WTC11 (cell line): ENCODE measurements around the gene OR10D3.

Experiments
- CREM ChIP-seq: sonication (generic); formaldehyde crosslinking; IDR thresholded peaks from 2 replicates; pipeline ENCODE4 v1.8.1; 2022; ENCODE audit warnings: mild to moderate bottlenecking, missing genetic modification reagents, moderate library complexity
- JUN ChIP-seq: sonication (generic); formaldehyde crosslinking; IDR thresholded peaks from 2 replicates; pipeline ENCODE4 v1.8.0; 2023; ENCODE audit warnings: mild to moderate bottlenecking, missing genetic modification reagents
- KAT7 ChIP-seq: sonication (generic); formaldehyde crosslinking; IDR thresholded peaks from 2 replicates; pipeline ENCODE4 v1.8.1; 2023; ENCODE audit warnings: missing genetic modification reagents, mild to moderate bottlenecking, borderline replicate concordance
- MYBL2 ChIP-seq: sonication (generic); formaldehyde crosslinking; IDR thresholded peaks from 2 replicates; pipeline ENCODE4 v1.8.1; 2023; ENCODE audit warnings: mild to moderate bottlenecking, moderate library complexity, missing genetic modification reagents
- ZNF263 ChIP-seq: sonication (generic); formaldehyde crosslinking; IDR thresholded peaks from 2 replicates; pipeline ENCODE4 v1.8.1; 2022; ENCODE audit warnings: low read depth, mild to moderate bottlenecking, moderate library complexity, missing genetic modification reagents
- TF ChIP-seq, protein P1 (sequence below): fragments of 200-600 bp; IDR thresholded peaks from 2 replicates; pipeline ENCODE4 v1.8.0; 2022; ENCODE audit warnings: antibody characterized with exemption
- TF ChIP-seq, protein P2 (sequence below): sonication (generic); formaldehyde crosslinking; IDR thresholded peaks from 2 replicates; pipeline ENCODE4 v1.8.0; 2022; ENCODE audit warnings: mild to moderate bottlenecking, missing genetic modification reagents
- TF ChIP-seq, protein P3 (sequence below): sonication (generic); formaldehyde crosslinking; conservative IDR thresholded peaks from 2 replicates; pipeline ENCODE4 v1.8.1; 2023; ENCODE audit warnings: mild to moderate bottlenecking, low read depth, missing genetic modification reagents, moderate library complexity
- TF ChIP-seq, protein P4 (sequence below): sonication (generic); formaldehyde crosslinking; IDR thresholded peaks from 2 replicates; pipeline ENCODE4 v1.8.1; 2022; ENCODE audit warnings: low read depth, missing genetic modification reagents, borderline replicate concordance

DNA sequence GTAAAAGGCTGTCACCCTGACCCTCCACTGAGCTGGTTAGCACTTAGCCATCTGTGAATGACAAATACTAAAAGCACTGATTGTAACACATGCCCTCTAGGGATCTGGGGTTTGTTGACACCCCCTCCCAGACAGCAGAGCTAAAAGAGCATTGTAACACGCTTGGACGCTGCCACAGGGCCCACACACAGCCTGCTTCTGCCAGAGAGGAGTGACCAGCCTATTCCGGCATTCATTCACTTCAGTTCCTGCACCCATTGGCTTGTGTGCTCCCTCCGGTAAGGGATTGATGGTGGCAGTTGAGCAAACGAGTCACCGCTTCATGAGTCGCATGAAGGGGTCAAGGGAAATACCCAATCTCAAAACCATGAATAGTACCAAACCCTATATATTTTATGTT, 15.8 kb downstream of the OR10D3 start:
- TF ChIP-seq, protein P1, sequence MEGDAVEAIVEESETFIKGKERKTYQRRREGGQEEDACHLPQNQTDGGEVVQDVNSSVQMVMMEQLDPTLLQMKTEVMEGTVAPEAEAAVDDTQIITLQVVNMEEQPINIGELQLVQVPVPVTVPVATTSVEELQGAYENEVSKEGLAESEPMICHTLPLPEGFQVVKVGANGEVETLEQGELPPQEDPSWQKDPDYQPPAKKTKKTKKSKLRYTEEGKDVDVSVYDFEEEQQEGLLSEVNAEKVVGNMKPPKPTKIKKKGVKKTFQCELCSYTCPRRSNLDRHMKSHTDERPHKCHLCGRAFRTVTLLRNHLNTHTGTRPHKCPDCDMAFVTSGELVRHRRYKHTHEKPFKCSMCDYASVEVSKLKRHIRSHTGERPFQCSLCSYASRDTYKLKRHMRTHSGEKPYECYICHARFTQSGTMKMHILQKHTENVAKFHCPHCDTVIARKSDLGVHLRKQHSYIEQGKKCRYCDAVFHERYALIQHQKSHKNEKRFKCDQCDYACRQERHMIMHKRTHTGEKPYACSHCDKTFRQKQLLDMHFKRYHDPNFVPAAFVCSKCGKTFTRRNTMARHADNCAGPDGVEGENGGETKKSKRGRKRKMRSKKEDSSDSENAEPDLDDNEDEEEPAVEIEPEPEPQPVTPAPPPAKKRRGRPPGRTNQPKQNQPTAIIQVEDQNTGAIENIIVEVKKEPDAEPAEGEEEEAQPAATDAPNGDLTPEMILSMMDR: no peak
- TF ChIP-seq, protein P2, sequence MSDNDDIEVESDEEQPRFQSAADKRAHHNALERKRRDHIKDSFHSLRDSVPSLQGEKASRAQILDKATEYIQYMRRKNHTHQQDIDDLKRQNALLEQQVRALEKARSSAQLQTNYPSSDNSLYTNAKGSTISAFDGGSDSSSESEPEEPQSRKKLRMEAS: no peak
- TF ChIP-seq, protein P3, sequence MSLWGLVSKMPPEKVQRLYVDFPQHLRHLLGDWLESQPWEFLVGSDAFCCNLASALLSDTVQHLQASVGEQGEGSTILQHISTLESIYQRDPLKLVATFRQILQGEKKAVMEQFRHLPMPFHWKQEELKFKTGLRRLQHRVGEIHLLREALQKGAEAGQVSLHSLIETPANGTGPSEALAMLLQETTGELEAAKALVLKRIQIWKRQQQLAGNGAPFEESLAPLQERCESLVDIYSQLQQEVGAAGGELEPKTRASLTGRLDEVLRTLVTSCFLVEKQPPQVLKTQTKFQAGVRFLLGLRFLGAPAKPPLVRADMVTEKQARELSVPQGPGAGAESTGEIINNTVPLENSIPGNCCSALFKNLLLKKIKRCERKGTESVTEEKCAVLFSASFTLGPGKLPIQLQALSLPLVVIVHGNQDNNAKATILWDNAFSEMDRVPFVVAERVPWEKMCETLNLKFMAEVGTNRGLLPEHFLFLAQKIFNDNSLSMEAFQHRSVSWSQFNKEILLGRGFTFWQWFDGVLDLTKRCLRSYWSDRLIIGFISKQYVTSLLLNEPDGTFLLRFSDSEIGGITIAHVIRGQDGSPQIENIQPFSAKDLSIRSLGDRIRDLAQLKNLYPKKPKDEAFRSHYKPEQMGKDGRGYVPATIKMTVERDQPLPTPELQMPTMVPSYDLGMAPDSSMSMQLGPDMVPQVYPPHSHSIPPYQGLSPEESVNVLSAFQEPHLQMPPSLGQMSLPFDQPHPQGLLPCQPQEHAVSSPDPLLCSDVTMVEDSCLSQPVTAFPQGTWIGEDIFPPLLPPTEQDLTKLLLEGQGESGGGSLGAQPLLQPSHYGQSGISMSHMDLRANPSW (CRISPR knock-in tag): no peak
- no peak for TF ChIP-seq JUN
- no peak for TF ChIP-seq MYBL2 (CRISPR knock-in tag)
- TF ChIP-seq, protein P4, sequence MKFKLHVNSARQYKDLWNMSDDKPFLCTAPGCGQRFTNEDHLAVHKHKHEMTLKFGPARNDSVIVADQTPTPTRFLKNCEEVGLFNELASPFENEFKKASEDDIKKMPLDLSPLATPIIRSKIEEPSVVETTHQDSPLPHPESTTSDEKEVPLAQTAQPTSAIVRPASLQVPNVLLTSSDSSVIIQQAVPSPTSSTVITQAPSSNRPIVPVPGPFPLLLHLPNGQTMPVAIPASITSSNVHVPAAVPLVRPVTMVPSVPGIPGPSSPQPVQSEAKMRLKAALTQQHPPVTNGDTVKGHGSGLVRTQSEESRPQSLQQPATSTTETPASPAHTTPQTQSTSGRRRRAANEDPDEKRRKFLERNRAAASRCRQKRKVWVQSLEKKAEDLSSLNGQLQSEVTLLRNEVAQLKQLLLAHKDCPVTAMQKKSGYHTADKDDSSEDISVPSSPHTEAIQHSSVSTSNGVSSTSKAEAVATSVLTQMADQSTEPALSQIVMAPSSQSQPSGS (CRISPR knock-in tag): no peak
- no peak for TF ChIP-seq ZNF263 (CRISPR knock-in tag)
- no peak for TF ChIP-seq CREM (CRISPR knock-in tag)
- TF ChIP-seq KAT7 (CRISPR knock-in tag): no peak
